BLaER1 (cell line): ENCODE measurements around the gene NCAPG2.
"Not testable (repeated sequence)": the region's sequence is repeated elsewhere in the genome, so short reads cannot be mapped to it uniquely, and the experiment has no call there.

ENCODE experiments used
- H3K27ac ChIP-seq: shearing (Covaris generic); formaldehyde crosslinking; 2 replicates; pipeline ENCODE4 v1.8.1; 2022
- H3K27me3 ChIP-seq: shearing (Covaris generic); formaldehyde crosslinking; 2 replicates; pipeline ENCODE4 v1.8.1; 2022
- H3K36me3 ChIP-seq: shearing (Covaris generic); formaldehyde crosslinking; 2 replicates; pipeline ENCODE4 v1.8.1; 2022
- H3K4me1 ChIP-seq: shearing (Covaris generic); formaldehyde crosslinking; 2 replicates; pipeline ENCODE4 v1.8.1; 2022
- H3K4me2 ChIP-seq: shearing (Covaris generic); formaldehyde crosslinking; 2 replicates; pipeline ENCODE4 v1.8.1; 2022
- H3K4me3 ChIP-seq: shearing (Covaris generic); formaldehyde crosslinking; 2 replicates; pipeline ENCODE4 v1.8.1; 2022
- H3K9ac ChIP-seq: shearing (Covaris generic); formaldehyde crosslinking; 2 replicates; pipeline ENCODE4 v1.8.1; 2022
- H3K9me3 ChIP-seq: shearing (Covaris generic); formaldehyde crosslinking; 2 replicates; pipeline ENCODE4 v1.8.1; 2022
- H4K20me1 ChIP-seq: shearing (Covaris generic); formaldehyde crosslinking; 2 replicates; pipeline ENCODE4 v1.8.1; 2022
- Cebpa-rat ChIP-seq: shearing (Covaris generic); IDR thresholded peaks from 2 replicates; pipeline ENCODE4 v1.8.1; 2022

Gene NCAPG2

GRCh38 chr7:158683541-158683940 is 21.1 kb downstream of the NCAPG2 start:
- Histone ChIP-seq H3K4me3 (no peak overlapping the region), H3K36me3 (peaks cover 86% of the 10 kb centered on the region), H3K27me3 (no peaks in the 10 kb centered on the region), H3K27ac (no peak overlapping the region), H3K4me2 (no peak overlapping the region), H3K9ac (no peak overlapping the region), H3K9me3 (no peaks in the 10 kb centered on the region), H4K20me1 (no peaks in the 10 kb centered on the region), H3K4me1 (no peaks in the 10 kb centered on the region)
- TF ChIP-seq Cebpa-rat: no peak

- H3K36me3 ChIP-seq: peaks cover 86% of the 10 kb centered on the region
- no peak overlapping the region for H3K4me2 ChIP-seq
- no peak for TF ChIP-seq Cebpa-rat
- no peaks in the 10 kb centered on the region for H3K4me1 ChIP-seq
- H3K9ac ChIP-seq: no peak overlapping the region
- no peaks in the 10 kb centered on the region for H3K9me3 ChIP-seq
- H3K27ac ChIP-seq: no peak overlapping the region
- no peaks in the 10 kb centered on the region for H3K27me3 ChIP-seq
- H3K4me3 ChIP-seq: no peak overlapping the region
- H4K20me1 ChIP-seq: no peaks in the 10 kb centered on the region
These were observed 22.1 kb downstream of the NCAPG2 start for GRCh38 chr7:158682456-158682855.

GRCh38 chr7:158680754-158681153 is 23.9 kb downstream of the NCAPG2 start:
- H3K4me2 ChIP-seq: no peak overlapping the region
- no peaks in the 10 kb centered on the region for H3K4me1 ChIP-seq
- no peaks in the 10 kb centered on the region for H4K20me1 ChIP-seq
- H3K9me3 ChIP-seq: no peaks in the 10 kb centered on the region
- H3K27ac ChIP-seq: no peak overlapping the region
- H3K9ac ChIP-seq: no peak overlapping the region
- H3K4me3 ChIP-seq: no peak overlapping the region
- H3K36me3 ChIP-seq: peaks cover 86% of the 10 kb centered on the region
- TF ChIP-seq Cebpa-rat: no peak
- H3K27me3 ChIP-seq: no peaks in the 10 kb centered on the region

- Histone ChIP-seq H3K27ac (no peak overlapping the region), H3K27me3 (no peaks in the 10 kb centered on the region), H3K4me1 (no peaks in the 10 kb centered on the region), H3K4me3 (no peak overlapping the region), H3K9me3 (no peaks in the 10 kb centered on the region), H3K36me3 (peaks cover 91% of the 10 kb centered on the region), H3K4me2 (no peak overlapping the region), H3K9ac (no peak overlapping the region), H4K20me1 (no peaks in the 10 kb centered on the region)
- no peak for TF ChIP-seq Cebpa-rat
These were observed 27.7 kb downstream of the NCAPG2 start for GRCh38 chr7:158676906-158677305.

- no peak overlapping the region for H3K4me2 ChIP-seq
- H3K36me3 ChIP-seq: peaks cover 97% of the 10 kb centered on the region
- H3K27ac ChIP-seq: no peak overlapping the region
- no peaks in the 10 kb centered on the region for H4K20me1 ChIP-seq
- no peaks in the 10 kb centered on the region for H3K9me3 ChIP-seq
- TF ChIP-seq Cebpa-rat: no peak
- no peak overlapping the region for H3K4me3 ChIP-seq
- no peaks in the 10 kb centered on the region for H3K4me1 ChIP-seq
- no peak overlapping the region for H3K9ac ChIP-seq
- H3K27me3 ChIP-seq: no peaks in the 10 kb centered on the region
These were observed 28.3 kb downstream of the NCAPG2 start for GRCh38 chr7:158676171-158676840.

- H4K20me1 ChIP-seq: no peaks in the 10 kb centered on the region
- TF ChIP-seq Cebpa-rat: no peak
- no peaks in the 10 kb centered on the region for H3K4me1 ChIP-seq
- H3K27ac ChIP-seq: no peak overlapping the region
- no peak overlapping the region for H3K9ac ChIP-seq
- H3K36me3 ChIP-seq: peaks cover 91% of the 10 kb centered on the region
- H3K9me3 ChIP-seq: no peaks in the 10 kb centered on the region
- H3K27me3 ChIP-seq: no peaks in the 10 kb centered on the region
- no peak overlapping the region for H3K4me2 ChIP-seq
- no peak overlapping the region for H3K4me3 ChIP-seq
These were observed 31.6 kb downstream of the NCAPG2 start for GRCh38 chr7:158672975-158673374.

GRCh38 chr7:158668086-158668485 is 36.5 kb downstream of the NCAPG2 start:
- H3K4me1 ChIP-seq, H4K20me1 ChIP-seq, H3K9ac ChIP-seq, H3K4me2 ChIP-seq, H3K9me3 ChIP-seq, H3K27me3 ChIP-seq, H3K27ac ChIP-seq, H3K4me3 ChIP-seq: not testable (repeated sequence)
- peaks cover 81% of the 10 kb centered on the region for H3K36me3 ChIP-seq

GRCh38 chr7:158666966-158667678 is 37.5 kb downstream of the NCAPG2 start:
- H4K20me1 ChIP-seq, H3K4me1 ChIP-seq, H3K4me3 ChIP-seq, H3K27me3 ChIP-seq, H3K4me2 ChIP-seq, H3K9me3 ChIP-seq, H3K27ac ChIP-seq, H3K9ac ChIP-seq: not testable (repeated sequence)
- H3K36me3 ChIP-seq: peaks cover 81% of the 10 kb centered on the region

- Histone ChIP-seq H3K4me2 (no peak overlapping the region), H3K4me3 (no peak overlapping the region), H3K4me1 (no peaks in the 10 kb centered on the region), H3K27me3 (no peaks in the 10 kb centered on the region), H3K9me3 (no peaks in the 10 kb centered on the region), H3K9ac (no peak overlapping the region), H4K20me1 (peaks cover 8% of the 10 kb centered on the region; the same call in 1 of the 2 replicates), H3K36me3 (peaks cover 82% of the 10 kb centered on the region), H3K27ac (no peak overlapping the region)
- no peak for TF ChIP-seq Cebpa-rat
These were observed 38.2 kb downstream of the NCAPG2 start for GRCh38 chr7:158666401-158666800.

- Histone ChIP-seq H3K9me3 (no peaks in the 10 kb centered on the region), H3K4me2 (no peak overlapping the region), H3K36me3 (peaks cover 82% of the 10 kb centered on the region), H3K9ac (no peak overlapping the region), H3K4me3 (no peak overlapping the region), H4K20me1 (peaks cover 8% of the 10 kb centered on the region; the same call in 1 of the 2 replicates), H3K27me3 (no peaks in the 10 kb centered on the region), H3K4me1 (no peaks in the 10 kb centered on the region), H3K27ac (no peak overlapping the region)
- TF ChIP-seq Cebpa-rat: no peak
These were observed 40.2 kb downstream of the NCAPG2 start for GRCh38 chr7:158664406-158664805.
